GM12878 (cell line): ENCODE data around the gene CUL9. TPM values are rescaled to one million over a fixed set of nuclear protein-coding genes. Genes with fewer than 3 reads are reported as not detected.

ENCODE experiments used
- CHD4 ChIP-seq: fragments of 200-600 bp; sonication (generic); IDR thresholded peaks from 2 replicates; pipeline ENCODE4 v1.6.1; 2016; ENCODE audit warnings: mild to moderate bottlenecking
- EED ChIP-seq: sonication (generic); IDR thresholded peaks from 2 replicates; pipeline ENCODE4 v1.6.1; 2016; ENCODE audit warnings: antibody characterized with exemption, low read depth
- FOXK2 ChIP-seq: fragments of 450-650 bp; IDR thresholded peaks from 2 replicates; pipeline ENCODE4 v1.6.1; 2017; ENCODE audit warnings: mild to moderate bottlenecking, moderate library complexity
- IRF4 ChIP-seq: IDR thresholded peaks from 2 replicates; pipeline ENCODE4 v1.6.1; 2011; ENCODE audit warnings: low read depth, low read length
- JUNB ChIP-seq: IDR thresholded peaks from 2 replicates; pipeline ENCODE4 v1.6.1; 2016; ENCODE audit warnings: antibody characterized with exemption, mild to moderate bottlenecking
- NBN ChIP-seq: fragments of 450-650 bp; IDR thresholded peaks from 2 replicates; pipeline ENCODE4 v1.6.1; 2016
- PAX8 ChIP-seq: fragments of 450-650 bp; IDR thresholded peaks from 2 replicates; pipeline ENCODE4 v1.6.1; 2017; ENCODE audit warnings: mild to moderate bottlenecking, moderate library complexity
- RAD21 ChIP-seq: IDR thresholded peaks from 2 replicates; pipeline ENCODE4 v1.6.1; 2011; ENCODE audit warnings: mild to moderate bottlenecking, low read depth, low read length, moderate library complexity; ENCODE audit not compliant: insufficient read depth
- SP1 ChIP-seq: IDR thresholded peaks from one replicate; pipeline ENCODE4 v1.6.1; 2011; ENCODE audit warnings: low read depth, low read length
- ZZZ3 ChIP-seq: IDR thresholded peaks from 2 replicates; pipeline ENCODE4 v1.6.1; 2011; ENCODE audit warnings: low read depth; ENCODE audit not compliant: control insufficient read depth, insufficient read length
- polyA plus RNA-seq, 11 experiments: library from polyadenylated mRNA; depleted of rRNA in 4 of 11; unstranded in 6 of 11; stranded (reverse) in 5 of 11; fragments of >200 nt; fragmentation: Nextera tagmentation in 4 of 11; fragmentation: Illumina TruSeq in 1 of 11; extraction: Ambion mirVana in 4 of 11; extraction: Trizol in 1 of 11; gene quantifications; 1 replicate in 1 of 11; 2 replicates in 10 of 11; pipeline versions ENCODE4 v1.2.1 to v1.2.3, GENCODE V29; 2011 to 2016; ENCODE audit warnings: inconsistent platforms in 2 of 11, missing spikeins in 2 of 11, low read depth in 1 of 11
- total RNA-seq, 4 experiments: library from RNA; depleted of rRNA in 3 of 4; stranded (reverse); fragments of >200 nt in 3 of 4; fragmentation: Illumina TruSeq in 1 of 4; extraction: Trizol in 1 of 4; gene quantifications; 2 replicates each; pipeline versions ENCODE4 v1.2.1 to v1.2.3, GENCODE V29; 2013 to 2021
- TF ChIP-seq, protein P1 (sequence below): fragments of 150-350 bp; IDR thresholded peaks from 2 replicates; pipeline ENCODE4 v1.6.1; 2014; ENCODE audit warnings: mild to moderate bottlenecking, low read depth, low read length
- TF ChIP-seq, protein P2 (sequence below): fragments of 450-650 bp; IDR thresholded peaks from 2 replicates; pipeline ENCODE4 v1.6.1; 2017; ENCODE audit warnings: borderline replicate concordance
- TF ChIP-seq, protein P3 (sequence below): fragments of 450-650 bp; IDR thresholded peaks from 2 replicates; pipeline ENCODE4 v1.6.1; 2016; ENCODE audit warnings: mild to moderate bottlenecking, moderate library complexity, borderline replicate concordance
- TF ChIP-seq, protein P4 (sequence below): fragments of 450-650 bp; IDR thresholded peaks from 2 replicates; pipeline ENCODE4 v1.6.1; 2017; ENCODE audit warnings: mild to moderate bottlenecking, low read depth, inconsistent platforms; ENCODE audit not compliant: poor library complexity, severe bottlenecking
- TF ChIP-seq, protein P5 (sequence below): IDR thresholded peaks from 2 replicates; pipeline ENCODE4 v1.6.1; 2012; ENCODE audit warnings: improper control_type of control experiment, low read depth, low read length; ENCODE audit not compliant: insufficient replicate concordance

The CUL9 gene
- total and polyA plus RNA-seq, 10 of the 15 experiments (the other 5 are each of a cell fraction or from before 2014, with no cell fraction given): 1.2 to 48.3 (median 17.2) TPM

DNA sequence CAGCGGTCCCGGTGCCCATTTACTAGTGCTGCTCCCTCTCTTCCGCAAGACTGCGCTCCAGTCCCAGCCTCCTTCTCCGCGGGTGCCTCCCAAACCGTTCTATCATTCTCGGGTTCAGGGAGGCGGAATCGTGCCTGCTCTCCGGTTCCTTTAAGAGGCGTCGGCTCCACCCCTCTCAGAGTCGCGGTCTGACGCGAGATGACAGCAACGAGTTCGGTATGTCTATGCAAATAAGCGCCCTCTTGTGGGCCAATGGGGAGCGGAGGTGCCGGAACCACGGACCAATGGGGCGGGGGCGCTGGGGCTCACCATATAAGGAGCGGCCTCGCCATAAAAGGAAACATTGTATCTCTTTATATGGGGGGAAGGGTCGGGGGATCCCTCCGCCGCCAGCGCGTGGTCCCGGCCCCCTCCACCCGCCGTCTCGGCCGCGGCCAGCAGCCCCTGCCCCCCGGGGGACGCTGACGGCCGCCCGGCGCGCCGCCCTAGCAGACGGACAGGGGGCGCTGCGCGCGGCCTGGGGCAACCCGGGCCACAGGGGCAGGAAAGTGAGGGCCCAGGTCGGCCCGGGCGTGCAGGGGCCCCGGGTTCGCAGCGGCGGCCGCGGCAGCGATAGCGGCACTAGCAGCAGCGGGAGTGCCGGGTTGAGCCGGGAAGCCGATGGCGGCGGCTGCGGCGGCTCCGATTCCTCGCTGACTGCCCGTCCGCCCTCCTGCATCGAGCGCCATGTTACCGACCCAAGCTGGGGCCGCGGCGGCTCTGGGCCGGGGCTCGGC is 10.9 kb upstream of the CUL9 start, which contains the start of gene SRF (continued):
- TF ChIP-seq, protein P1, sequence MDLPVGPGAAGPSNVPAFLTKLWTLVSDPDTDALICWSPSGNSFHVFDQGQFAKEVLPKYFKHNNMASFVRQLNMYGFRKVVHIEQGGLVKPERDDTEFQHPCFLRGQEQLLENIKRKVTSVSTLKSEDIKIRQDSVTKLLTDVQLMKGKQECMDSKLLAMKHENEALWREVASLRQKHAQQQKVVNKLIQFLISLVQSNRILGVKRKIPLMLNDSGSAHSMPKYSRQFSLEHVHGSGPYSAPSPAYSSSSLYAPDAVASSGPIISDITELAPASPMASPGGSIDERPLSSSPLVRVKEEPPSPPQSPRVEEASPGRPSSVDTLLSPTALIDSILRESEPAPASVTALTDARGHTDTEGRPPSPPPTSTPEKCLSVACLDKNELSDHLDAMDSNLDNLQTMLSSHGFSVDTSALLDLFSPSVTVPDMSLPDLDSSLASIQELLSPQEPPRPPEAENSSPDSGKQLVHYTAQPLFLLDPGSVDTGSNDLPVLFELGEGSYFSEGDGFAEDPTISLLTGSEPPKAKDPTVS: no peak; the same call in 1 of the 2 replicates
- TF ChIP-seq CHD4 (no peak), NBN (peak; percentile 59), RAD21 (peak; percentile 44), PAX8 (no peak), FOXK2 (no peak), ZZZ3 (no peak), JUNB (no peak), EED (no peak; the same call in 1 of the 2 replicates), SP1 (peak; percentile 65), IRF4 (0 out of 2 replicates have a peak, but pooled peaks have one; percentile 12)
- TF ChIP-seq, protein P2, sequence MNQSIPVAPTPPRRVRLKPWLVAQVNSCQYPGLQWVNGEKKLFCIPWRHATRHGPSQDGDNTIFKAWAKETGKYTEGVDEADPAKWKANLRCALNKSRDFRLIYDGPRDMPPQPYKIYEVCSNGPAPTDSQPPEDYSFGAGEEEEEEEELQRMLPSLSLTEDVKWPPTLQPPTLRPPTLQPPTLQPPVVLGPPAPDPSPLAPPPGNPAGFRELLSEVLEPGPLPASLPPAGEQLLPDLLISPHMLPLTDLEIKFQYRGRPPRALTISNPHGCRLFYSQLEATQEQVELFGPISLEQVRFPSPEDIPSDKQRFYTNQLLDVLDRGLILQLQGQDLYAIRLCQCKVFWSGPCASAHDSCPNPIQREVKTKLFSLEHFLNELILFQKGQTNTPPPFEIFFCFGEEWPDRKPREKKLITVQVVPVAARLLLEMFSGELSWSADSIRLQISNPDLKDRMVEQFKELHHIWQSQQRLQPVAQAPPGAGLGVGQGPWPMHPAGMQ: no peak
- TF ChIP-seq, protein P3, sequence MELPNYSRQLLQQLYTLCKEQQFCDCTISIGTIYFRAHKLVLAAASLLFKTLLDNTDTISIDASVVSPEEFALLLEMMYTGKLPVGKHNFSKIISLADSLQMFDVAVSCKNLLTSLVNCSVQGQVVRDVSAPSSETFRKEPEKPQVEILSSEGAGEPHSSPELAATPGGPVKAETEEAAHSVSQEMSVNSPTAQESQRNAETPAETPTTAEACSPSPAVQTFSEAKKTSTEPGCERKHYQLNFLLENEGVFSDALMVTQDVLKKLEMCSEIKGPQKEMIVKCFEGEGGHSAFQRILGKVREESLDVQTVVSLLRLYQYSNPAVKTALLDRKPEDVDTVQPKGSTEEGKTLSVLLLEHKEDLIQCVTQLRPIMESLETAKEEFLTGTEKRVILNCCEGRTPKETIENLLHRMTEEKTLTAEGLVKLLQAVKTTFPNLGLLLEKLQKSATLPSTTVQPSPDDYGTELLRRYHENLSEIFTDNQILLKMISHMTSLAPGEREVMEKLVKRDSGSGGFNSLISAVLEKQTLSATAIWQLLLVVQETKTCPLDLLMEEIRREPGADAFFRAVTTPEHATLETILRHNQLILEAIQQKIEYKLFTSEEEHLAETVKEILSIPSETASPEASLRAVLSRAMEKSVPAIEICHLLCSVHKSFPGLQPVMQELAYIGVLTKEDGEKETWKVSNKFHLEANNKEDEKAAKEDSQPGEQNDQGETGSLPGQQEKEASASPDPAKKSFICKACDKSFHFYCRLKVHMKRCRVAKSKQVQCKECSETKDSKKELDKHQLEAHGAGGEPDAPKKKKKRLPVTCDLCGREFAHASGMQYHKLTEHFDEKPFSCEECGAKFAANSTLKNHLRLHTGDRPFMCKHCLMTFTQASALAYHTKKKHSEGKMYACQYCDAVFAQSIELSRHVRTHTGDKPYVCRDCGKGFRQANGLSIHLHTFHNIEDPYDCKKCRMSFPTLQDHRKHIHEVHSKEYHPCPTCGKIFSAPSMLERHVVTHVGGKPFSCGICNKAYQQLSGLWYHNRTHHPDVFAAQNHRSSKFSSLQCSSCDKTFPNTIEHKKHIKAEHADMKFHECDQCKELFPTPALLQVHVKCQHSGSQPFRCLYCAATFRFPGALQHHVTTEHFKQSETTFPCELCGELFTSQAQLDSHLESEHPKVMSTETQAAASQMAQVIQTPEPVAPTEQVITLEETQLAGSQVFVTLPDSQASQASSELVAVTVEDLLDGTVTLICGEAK: no peak
- TF ChIP-seq, protein P4, sequence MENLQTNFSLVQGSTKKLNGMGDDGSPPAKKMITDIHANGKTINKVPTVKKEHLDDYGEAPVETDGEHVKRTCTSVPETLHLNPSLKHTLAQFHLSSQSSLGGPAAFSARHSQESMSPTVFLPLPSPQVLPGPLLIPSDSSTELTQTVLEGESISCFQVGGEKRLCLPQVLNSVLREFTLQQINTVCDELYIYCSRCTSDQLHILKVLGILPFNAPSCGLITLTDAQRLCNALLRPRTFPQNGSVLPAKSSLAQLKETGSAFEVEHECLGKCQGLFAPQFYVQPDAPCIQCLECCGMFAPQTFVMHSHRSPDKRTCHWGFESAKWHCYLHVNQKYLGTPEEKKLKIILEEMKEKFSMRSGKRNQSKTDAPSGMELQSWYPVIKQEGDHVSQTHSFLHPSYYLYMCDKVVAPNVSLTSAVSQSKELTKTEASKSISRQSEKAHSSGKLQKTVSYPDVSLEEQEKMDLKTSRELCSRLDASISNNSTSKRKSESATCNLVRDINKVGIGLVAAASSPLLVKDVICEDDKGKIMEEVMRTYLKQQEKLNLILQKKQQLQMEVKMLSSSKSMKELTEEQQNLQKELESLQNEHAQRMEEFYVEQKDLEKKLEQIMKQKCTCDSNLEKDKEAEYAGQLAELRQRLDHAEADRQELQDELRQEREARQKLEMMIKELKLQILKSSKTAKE: no peak
- TF ChIP-seq, protein P5, sequence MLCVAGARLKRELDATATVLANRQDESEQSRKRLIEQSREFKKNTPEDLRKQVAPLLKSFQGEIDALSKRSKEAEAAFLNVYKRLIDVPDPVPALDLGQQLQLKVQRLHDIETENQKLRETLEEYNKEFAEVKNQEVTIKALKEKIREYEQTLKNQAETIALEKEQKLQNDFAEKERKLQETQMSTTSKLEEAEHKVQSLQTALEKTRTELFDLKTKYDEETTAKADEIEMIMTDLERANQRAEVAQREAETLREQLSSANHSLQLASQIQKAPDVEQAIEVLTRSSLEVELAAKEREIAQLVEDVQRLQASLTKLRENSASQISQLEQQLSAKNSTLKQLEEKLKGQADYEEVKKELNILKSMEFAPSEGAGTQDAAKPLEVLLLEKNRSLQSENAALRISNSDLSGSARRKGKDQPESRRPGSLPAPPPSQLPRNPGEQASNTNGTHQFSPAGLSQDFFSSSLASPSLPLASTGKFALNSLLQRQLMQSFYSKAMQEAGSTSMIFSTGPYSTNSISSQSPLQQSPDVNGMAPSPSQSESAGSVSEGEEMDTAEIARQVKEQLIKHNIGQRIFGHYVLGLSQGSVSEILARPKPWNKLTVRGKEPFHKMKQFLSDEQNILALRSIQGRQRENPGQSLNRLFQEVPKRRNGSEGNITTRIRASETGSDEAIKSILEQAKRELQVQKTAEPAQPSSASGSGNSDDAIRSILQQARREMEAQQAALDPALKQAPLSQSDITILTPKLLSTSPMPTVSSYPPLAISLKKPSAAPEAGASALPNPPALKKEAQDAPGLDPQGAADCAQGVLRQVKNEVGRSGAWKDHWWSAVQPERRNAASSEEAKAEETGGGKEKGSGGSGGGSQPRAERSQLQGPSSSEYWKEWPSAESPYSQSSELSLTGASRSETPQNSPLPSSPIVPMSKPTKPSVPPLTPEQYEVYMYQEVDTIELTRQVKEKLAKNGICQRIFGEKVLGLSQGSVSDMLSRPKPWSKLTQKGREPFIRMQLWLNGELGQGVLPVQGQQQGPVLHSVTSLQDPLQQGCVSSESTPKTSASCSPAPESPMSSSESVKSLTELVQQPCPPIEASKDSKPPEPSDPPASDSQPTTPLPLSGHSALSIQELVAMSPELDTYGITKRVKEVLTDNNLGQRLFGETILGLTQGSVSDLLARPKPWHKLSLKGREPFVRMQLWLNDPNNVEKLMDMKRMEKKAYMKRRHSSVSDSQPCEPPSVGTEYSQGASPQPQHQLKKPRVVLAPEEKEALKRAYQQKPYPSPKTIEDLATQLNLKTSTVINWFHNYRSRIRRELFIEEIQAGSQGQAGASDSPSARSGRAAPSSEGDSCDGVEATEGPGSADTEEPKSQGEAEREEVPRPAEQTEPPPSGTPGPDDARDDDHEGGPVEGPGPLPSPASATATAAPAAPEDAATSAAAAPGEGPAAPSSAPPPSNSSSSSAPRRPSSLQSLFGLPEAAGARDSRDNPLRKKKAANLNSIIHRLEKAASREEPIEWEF: no peak
